Activated CD8-positive, alpha-beta memory T cell treated with anti-CD3 and anti-CD28 coated beads, Interleukin-2, amount 50 U/mL, for 1 hour (primary cell): ENCODE data around the gene TRH.

Source experiments
- DNase-seq: peaks from one replicate; pipeline ENCODE4 v3.0.0-alpha.2; 2020; ENCODE audit errors: extremely low read depth

TRH gene

DNA sequence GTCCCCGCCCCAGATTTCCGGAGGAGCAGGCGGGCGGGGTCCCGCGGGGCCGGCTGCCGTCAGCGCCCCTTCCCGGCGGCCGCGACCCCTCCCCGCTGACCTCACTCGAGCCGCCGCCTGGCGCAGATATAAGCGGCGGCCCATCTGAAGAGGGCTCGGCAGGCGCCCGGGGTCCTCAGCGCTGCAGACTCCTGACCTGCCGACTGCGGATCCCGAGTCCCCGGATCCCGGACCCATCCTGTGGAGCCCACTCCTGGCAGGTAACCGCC, at the start of gene TRH:
TRH (plus strand) TSS at position 157 of the 269 bp plus-strand sequence. CDS start 1,097 bp downstream, outside the sequence.
- DNase-seq: no peak

GRCh38 chr3:129927072-129927471, 47.4 kb upstream of the TRH start:
- DNase-seq: no peak

DNA sequence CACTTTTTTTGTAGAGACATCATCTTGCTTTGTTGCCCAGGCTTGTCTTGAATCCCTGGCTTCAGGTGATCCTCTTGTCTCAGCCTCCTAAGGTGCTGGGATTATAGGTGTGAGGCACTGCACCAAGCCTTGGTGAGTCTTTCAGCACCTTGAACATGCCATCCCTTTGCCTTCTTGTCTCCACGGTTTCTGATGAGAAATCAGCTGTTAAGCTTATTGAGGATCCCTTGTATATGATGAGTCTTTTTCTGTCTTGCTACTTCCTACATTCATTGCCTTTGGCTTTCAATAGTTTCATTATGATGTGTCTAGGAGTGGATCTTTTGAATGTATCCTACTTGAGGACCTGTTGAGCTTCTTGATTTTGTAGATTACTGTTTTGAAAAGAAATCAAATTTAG, 45.1 kb upstream of the TRH start:
- no peak for DNase-seq

DNA sequence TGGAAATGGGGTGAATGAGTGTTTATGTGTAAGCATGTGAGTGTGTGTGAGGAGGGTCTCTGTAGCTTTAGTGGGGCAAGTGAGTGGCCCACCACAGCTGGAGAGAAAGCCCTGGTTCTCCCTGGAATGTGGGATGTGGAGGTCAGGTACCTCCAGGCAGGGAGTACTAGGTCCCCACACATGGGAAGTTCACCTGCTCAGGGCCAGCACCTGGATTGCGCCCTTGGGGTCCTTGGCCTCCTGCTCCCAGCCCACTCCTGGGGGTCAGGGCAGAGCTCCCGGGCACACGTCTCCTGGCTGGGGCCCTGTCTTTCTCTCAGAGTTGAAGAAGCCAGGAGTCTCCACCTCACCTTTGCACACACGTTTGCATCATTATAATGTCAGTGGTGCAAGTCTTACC, 41.0 kb upstream of the TRH start:
- DNase-seq: no peak

DNA sequence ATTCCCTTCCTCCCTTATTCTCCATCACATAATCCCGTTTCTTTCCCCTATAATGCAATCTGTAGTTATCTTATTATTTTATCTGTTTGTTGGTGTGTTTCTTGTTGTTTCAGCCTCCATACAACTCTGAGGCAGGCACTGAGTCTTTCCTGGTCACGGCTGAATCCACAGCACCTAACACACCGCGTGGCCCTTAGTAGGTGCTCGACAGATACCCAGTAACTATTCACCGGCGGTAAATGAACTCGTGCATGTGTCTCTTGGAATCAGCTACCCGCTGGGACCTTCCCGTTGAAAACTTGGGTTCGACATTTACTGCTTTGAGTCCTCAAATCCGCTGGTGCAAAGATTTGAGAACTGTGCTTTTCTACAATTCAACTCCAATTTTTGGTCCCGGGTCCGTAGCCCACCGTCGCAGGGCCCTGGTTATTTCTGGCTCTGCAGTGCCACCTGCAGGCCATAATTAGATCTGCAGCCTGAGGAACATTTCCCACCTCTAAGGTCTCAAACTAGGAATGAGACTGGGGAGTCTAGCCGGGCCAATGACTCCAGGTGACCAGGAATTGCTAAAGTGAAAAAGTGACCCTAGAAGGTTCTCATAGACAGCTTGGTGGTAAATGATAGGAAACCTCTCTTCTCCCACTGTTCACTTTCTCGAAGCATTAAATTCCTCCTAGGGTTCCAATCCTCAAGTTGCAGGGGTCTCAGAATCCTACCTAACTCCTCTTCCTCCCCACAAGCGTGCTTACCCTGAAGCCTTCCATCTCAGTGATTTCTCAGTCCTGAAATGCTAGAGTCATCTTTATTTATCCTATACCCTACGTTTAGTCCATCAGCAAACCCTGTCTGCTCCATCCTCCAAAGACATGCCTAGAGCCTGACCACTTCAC, 40.0 kb upstream of the TRH start:
- no peak for DNase-seq

DNA sequence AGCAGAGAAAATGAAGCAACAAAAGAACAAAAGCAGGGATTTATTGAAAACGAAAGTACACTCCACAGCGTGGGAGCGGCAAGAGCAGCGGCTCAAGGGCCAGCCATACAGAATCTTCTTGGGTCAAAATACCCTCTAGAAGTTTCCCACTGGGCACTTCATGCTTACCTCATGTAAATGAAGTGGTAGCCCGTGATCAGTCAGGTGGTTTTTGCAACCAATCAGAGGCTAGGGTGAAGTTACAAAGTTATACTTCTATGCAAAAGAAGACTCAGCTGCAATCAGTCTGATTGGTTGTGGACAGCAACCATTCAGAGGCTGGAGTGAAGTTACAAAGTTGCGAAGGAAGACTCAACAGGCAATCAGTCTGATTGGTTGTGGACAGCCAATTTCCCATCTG, 37.8 kb upstream of the TRH start:
- DNase-seq: no peak

DNA sequence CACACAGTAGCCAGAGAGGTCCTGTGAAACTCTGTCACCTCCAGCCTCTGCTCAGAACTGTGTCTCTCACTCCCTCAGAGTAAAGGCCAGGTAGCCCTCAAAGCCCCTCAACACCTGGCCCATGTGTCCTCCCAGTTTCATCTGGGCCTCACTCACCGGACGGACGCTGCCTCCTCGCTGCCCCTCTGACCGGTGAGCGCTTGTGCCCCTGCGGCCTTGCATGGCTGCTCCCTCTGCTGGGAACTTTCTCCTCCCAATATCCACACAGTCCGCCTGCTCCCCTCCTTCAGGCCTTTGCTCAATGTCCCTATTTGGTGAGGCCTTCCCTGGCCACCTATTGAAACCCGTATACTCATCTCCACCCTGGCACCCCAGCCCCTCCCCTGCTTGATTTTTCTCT, 36.8 kb upstream of the TRH start:
- no peak for DNase-seq

- DNase-seq: no peak
These were observed 36.2 kb upstream of the TRH start for GRCh38 chr3:129938140-129938930.

DNA sequence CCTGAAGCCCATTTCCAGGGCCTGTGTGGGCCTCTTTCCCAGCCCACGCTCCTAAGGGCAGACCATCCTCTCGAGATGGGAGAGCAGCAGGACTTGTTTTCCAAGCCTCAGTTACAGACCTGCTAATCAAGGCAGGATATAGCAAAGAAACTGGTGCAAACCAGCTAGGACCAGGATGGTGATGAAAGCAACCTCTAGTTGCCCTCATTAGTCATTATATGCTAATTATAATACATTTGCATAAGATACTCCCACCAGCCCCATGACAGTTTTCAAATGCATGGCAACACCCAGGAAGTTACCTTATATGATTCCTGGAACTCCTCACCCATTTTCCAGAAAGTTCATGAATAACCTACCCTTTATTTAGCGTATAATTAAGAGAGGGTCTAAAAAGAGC, 34.4 kb upstream of the TRH start:
- no peak for DNase-seq

DNA sequence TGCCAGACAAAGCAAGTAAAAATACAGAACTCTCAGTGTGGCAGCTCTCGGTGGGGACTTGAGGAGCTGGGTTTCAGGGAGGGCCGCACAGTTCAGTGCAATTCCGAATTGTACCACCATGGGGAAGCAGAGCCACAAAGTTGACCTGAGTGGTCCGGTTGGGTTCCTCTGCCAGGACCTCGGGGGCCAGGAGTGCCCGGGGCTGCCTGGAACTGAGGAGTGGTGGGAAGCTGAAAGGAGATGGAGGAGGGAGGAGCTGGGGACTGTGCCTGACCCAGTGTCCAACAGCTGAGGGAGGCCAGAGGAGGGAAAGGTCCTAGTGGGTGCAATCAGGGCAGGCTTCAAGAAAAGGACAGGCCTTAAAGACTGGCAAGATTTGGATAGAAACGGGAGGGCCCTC, 32.2 kb upstream of the TRH start:
- no peak for DNase-seq

GRCh38 chr3:129943020-129943419, 31.5 kb upstream of the TRH start:
- no peak for DNase-seq

- no peak for DNase-seq
These were observed 29.8 kb upstream of the TRH start for GRCh38 chr3:129944709-129945108.

- DNase-seq: no peak
These were observed 26.8 kb upstream of the TRH start for GRCh38 chr3:129947538-129948240.

- DNase-seq: no peak
These were observed 24.0 kb upstream of the TRH start for GRCh38 chr3:129950318-129951046.

GRCh38 chr3:129952556-129953355, 21.8 kb upstream of the TRH start:
- no peak for DNase-seq

DNA sequence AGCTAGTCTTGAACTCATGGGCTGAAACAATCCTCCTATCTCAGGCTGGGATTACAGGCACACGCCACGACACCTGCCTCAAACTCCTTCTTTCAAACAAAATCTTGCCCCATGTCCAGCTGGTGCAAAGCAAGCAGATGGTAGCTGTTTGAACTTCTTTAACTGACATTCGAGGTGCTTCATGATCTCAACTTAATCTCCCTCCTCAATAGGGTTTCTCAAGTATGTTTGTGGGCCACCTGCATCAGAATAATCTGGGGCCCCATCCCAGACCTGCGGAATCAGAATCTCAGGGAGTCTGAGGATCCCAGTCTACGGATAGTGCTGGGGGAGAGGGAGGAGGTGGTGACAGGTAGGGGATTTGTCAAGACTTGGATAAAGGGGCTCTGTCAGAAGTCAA, 20.9 kb upstream of the TRH start:
- DNase-seq: no peak

- no peak for DNase-seq
These were observed 20.0 kb upstream of the TRH start for GRCh38 chr3:129954514-129954913.

GRCh38 chr3:129956936-129957335, 17.6 kb upstream of the TRH start:
- DNase-seq: no peak

GRCh38 chr3:129958755-129959154, 15.8 kb upstream of the TRH start:
- no peak for DNase-seq

- no peak for DNase-seq
These were observed 13.4 kb upstream of the TRH start for GRCh38 chr3:129961141-129961541.

DNA sequence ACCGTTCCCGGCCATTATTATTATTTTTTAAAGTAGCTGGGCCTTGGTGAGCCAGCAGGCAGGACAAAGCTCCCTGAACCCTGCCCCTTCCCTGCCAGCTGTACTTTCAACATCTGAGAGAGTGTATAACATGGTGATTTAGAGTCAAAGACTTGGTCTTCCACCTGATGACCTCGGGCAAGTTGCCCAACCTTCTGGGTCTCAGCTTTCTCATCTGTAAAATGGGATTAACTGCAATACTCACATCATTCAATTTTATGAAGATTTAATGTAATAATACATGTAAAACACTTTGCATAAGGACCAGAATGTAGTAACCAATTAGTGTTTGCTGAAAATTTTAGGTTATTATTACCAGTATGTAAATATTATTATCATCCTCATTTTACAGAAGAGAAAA, 11.9 kb upstream of the TRH start:
- no peak for DNase-seq
